ENCODE measurements around the gene TMED10.
"Not testable (repeated sequence)": the region's sequence is repeated elsewhere in the genome, so short reads cannot be mapped to it uniquely, and the experiment has no call there.

Gene TMED10

DNA sequence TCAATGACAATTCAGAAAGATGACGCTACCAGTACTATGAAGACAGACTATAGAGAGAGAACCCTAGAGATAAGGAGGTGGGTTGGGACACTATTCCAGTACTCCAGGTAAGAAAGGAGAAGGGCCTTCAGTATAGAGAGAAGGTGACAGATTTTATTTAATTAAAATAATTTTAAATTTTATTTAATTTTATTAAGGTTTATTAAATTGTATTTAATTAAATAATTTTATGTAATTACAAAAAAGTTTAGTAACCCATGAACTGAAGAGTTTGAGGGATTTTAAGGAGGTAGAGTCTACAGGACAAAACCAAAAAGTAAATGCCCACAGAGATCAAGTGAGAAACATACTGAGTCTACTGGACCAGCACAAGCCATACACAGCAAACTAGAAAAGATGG, 20.3 kb downstream of the TMED10 start:
- no peak for DNase-seq

DNA sequence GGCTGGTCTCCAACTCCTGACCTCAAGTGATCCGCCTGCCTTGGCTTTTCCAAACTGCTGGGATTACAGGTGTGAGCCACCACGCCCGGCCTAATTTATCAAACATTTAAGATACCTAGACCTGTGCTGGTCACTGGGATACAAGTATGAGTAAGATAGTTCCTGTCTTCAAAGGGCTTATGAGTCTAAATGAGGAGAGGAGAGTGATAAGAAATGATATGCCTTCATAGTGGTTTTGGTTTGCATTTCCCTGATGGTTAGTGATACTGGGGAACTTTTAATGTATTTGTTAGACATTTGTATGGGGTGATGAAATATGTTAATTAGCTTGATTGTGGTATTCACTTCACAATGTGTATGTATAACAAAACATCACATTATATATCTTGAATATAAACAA, 21.2 kb downstream of the TMED10 start:
- no peak for DNase-seq

DNA sequence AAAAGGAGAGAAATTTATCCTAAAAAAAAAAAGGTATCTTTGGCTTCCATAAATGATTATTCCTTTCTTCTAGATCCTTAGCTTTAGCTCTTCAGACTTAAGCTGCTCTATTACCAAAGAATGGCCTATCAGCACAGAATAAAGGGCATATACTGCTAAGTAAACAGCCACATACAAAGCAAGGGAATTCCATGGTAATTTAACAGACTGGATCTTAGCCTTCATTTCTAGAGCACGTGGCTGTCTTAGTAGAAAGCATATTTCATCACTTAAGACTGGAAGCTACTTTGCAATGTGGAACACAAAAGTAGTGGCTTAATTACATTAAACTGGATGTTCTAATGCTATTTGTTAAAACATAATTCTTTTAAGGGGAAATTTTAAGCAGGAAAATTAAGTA, 23.1 kb downstream of the TMED10 start:
- no peak for DNase-seq

DNA sequence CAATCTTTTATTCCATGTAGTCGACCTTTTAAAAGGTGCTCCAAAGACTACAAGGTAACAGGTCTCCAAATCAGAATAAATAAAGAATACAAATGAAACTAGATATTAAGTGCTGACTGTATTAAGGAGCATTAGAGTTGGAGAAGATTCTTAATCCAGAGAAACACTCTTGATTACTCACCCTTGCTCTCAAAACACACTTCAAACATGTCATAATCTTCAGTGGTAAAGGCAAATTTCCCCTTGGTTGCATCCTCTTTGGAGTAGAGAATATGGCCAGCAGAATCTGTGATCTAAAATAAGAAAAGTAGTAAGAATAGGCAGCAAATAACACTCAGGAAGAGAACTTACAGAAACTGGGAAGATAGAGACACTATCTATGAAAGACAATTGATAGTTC, 24.6 kb downstream of the TMED10 start:
- DNase-seq: no peak

DNA sequence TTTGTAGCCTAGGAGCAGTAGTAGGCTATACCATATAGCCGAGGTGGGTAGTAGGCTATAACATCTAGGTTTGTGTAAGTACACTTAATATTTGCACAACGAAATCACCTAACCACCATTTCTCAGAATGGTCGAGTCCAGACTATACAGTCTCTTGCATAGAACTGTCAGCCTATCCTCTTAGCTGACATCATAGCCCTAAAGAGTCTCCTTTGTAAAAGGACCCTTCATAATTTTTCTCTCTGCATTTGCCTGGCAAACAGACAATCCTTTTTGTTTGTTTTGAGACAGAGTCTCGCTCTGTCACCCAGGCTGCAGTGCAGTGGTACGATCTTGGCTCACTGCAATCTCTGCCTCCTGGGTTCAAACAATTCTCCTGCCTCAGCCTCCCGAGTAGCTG, 25.8 kb downstream of the TMED10 start:
- DNase-seq: not testable (repeated sequence)

DNA sequence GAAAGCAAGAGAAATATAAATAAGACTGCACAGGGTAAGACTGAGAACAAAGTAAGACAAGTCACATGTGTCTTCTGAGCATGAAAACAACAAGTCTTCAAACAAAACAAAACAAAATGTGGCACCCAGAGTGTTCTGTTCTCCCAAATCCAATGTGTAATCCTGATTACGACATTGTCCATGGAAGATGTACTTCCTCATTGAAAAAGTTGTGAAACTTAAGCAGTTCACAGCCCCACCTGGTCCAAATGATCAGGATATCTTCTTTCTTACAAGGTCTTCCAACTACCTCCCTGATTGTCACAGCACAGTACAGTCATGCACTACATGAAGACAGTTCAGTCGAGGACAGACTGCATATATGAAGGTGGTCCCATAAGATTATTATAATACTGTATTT, 26.3 kb downstream of the TMED10 start:
- no peak for DNase-seq

DNA sequence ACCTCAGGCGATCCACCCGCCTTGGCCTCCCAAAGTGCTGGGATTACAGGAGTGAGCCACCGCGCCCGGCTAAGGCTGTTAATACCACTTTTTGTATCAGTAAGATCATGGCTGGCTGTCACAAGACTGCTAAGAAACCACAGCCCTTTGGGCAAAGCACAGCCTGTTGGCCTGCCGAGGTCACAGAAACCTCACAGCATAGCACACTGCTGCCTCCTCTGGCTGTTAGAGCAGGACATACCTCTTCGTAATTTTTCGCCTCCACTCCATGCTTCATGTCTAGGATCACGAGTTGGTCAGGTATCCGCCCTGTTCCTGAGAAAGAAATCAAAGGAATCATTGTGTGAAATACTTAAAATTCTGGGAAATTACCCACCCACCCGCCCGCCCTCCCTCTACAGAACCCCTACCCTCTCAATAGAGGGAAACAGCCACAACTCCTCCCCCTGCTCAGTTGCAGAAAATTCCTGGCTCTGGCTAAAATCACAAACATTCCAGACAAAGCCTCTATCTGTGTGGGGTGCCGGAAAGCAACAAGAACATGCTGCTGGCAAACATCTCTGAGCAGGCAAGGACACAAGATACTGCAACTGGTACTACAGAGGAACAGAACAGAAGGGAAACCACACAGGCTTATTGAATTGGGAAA, 28.9 kb downstream of the TMED10 start:
- no peak for DNase-seq

DNA sequence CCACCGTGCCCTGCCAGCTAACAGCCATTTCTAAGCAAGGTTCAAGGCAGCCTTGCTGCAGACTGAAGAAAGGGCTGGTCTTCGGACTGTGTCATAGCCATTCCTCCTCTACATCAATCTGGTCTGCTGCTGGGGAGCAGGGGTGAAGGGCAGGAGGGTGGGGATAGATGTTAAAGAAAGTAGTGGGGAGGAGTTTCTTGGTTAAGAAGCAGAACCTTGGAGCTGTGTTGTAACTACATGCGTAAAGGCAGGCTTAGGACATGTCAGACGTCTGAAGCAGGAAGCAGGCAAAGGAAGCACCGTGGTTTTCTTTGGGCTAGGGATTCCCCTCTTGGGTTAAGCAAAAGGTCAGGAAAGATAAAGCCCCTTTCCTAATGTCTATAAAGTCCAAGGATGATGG, 31.5 kb downstream of the TMED10 start:
- no peak for DNase-seq

DNA sequence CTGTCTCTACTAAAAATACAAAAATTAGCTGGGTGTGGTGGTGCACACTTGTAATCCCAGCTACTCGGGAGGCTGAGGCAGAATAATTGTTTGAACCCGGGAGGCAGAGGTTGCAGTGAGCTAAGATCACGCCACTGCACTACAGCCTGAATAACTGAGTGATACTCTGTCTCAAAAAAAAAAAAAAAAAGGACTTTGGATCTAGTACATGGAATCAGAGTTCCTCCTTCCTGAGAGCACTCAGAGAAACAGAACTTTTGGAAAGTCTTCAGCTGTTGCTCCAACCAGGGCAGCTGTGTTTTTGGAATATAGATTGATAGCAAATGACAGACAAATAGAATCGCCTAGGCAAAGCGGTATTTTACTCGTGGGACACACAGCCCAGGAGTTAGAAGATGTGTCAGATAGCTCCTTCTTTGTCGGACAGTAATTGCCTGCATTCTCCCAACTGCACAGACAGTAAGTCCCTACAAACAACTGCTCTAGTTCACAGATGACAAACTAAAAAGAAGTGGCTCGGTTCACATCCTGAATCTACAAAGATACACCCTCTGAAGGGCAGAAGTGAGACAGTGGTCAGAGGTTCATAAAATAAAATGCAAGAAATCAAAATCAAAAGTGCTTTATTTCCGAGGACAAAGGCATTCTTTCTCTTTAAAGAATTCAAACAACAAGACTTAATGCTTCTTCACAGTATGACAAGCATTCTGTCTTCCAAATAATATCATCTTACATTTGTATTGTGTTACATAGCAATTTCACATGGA, 32.5 kb downstream of the TMED10 start:
- DNase-seq: no peak

DNA sequence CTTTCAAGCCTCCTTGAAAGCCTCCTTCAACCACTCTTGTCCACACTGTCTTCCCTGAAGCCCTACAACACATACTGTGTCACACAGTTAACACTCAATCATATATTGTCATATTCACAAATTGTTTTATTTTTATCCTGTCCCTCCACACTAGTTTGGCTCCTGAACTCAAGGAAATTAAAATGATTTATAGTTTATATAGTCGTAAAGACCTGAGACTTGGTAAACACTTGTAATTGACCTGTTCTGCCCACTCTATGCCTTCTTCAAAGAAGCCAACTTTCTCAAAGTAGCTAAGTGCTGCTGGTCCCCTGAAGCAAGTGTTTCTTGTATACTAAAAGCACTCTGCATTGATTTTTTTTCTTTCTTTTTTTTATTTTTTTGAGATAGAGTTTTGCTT, 33.9 kb downstream of the TMED10 start:
- DNase-seq: no peak

DNA sequence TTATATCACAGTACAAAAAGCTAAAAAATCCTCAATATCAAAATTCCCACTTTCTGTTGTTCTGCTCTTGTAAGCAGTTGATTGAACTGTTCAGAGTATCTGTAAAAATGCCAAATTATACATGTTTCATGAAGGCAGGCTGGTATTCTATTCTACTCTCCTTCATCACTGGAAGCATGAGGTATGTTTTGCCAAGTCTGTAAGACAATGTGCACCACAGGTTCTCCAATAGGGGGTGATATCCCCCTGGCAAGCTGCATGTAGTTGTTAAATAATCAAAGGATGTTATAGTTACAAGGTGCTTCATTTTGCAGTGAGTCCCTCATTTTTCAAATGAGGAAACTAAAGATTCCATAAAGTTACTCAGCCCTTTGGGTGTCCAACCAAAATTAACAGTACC, 34.4 kb downstream of the TMED10 start:
- no peak for DNase-seq

DNA sequence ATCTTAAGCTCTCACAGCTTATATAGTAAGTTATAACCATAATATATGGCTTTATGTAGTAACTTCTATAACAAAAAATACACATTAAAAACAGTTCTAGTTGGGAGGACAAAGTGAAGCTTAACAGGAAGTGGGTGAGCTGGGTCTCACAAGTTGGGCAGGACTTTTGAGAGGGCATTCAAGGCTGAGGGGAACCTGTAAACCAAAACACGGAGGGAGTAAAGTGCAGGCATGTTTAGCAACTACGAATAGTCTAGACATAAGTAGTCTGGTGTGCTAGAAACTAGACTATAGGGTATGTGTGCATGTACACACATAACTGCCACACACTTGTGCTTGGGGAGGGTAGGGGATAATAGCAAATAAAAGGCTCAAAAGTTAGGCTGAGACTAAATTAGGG, 35.4 kb downstream of the TMED10 start:
- DNase-seq: no peak

DNA sequence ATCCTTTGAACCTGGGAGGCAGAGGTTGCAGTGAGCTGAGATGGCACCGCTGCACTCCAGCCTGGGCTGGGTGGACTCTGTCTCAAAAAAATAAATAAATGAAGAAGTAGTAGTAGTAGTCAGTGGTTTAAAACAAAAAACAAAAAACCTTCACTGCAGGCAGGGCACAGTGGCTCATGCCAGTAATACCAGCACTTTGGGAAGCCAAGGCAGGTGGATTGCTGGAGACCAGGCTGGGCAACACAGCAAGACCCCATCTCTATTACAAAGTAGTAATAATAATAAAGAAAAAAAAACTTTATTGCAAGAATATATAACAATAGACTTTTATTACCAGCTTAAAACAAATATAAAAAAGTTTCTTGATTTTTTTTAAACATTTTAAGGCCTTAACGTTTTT, 35.8 kb downstream of the TMED10 start:
- DNase-seq: no peak

DNA sequence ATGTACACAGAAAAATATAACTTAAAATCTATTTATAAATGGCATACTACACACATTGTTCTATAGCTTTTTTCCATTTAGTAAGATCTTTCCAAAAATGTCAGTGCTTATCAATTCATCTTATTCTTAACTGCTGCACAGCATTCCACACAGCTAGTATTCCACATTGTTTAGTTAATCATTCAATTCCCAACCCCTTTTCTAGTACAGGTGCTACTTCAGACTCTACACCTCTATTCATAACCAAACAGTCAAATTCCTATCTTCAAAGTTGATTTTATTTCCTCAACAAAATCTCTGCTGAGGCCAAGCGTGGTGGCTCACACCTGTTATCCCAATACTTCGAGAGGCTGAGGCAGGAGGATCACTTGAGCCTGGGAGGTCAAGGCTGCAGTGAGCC, 37.2 kb downstream of the TMED10 start:
- no peak for DNase-seq

DNA sequence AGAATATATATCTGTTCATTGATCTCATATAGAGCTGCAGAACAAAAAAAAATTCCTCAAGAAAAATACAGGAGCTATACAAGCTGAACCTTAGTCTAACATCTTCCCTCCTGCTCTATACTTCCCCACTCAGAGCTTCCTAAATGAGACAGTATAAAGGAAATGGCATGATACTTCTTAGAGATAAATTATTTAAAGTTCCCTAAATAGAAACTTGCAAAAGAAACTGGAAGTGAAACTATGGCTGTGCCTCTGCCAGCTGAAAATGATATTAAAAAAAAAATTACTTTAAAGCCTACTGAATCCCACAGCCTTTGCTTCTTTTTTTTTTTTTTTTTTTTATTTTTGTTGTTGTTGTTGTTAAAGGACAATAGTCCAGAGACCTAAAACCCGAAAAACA, 37.9 kb downstream of the TMED10 start:
- DNase-seq: no peak

DNA sequence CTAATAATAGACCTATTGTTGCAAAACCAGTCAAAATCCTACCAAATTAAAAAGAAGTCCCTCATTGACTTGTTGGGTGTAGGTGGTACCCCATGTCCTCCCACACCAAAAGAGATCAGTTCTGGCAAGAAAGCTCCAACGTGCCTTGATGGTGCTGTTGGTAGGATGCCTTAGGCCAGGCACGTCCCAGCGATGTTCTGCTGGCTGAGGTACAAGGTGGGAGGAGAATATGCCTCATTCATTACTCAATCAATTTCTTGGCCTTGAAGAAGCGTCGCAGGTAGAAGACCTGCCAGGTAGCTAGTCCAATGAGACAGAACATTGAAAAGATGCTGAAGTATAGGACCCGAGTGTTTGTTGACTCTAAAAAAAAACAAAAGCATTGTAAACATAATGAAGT, 41.8 kb downstream of the TMED10 start:
- no peak for DNase-seq

DNA sequence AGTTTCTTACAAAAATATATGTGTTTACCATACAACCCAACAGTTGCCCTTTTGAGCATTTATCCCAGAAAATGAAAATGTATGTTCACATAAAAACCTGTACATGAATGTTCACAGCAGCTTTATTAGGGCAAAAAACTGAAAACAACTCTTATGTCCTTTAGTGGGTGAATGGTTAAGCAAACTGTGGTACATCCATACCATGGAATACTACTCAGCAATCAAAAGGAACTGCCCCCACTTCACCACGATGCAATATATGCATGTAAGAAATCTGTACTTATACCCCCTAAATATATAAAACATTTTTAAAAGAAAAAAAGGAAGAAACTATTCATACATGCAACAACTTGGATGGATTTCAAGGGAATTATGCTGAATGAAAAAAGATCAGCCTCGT, 42.8 kb downstream of the TMED10 start:
- no peak for DNase-seq

DNA sequence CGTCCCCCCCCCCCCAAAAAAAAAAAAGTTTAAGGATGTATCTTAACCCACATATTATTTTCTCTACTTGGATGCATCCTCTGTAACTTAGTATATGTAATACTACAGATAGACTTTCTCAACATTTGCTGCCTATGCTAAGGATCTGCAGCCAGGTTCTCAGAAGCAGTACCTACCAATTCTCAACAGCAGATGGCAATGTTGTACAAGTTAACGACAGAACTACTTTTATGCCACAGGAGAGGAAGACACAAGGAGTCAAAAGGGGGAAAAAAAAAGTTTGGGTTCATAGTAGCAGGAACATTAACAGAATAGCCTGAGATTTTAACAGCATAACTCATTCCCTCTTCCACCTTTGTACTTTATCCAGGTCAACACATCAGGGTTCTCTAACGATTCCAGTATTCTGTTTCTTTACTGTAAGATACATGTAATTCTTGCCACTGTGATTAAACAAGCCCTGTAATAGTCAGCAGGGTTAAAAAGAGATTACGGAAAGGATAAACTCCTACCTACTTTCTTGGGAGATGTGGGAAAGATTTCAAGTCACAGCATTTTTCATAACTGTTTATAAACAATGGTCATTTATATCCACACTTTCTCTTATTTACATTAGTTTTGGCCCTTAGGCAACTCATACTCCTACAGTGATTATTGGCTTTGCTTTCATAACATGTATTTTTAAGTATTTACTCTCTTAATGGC, 43.9 kb downstream of the TMED10 start:
- DNase-seq: peak; percentile 17 to 51

DNA sequence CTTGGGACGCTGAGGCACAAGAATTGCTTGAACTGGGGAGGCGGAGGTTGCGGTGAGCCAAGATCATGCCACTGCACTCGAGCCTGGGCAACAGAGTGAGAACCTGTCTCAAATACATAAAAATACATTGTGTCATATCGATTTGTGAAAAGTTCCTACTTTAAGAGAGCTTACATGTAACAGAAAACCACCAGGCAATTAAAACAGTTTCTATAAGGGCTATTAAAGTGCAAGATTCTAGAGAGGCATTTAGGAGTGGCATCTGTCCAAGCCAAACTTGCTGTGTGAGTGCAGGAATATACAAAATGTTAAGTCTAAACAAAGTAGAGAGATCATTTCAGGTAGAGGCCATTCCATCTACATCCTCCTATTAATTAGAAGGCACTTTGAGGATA, 47.8 kb downstream of the TMED10 start:
- DNase-seq: no peak

DNA sequence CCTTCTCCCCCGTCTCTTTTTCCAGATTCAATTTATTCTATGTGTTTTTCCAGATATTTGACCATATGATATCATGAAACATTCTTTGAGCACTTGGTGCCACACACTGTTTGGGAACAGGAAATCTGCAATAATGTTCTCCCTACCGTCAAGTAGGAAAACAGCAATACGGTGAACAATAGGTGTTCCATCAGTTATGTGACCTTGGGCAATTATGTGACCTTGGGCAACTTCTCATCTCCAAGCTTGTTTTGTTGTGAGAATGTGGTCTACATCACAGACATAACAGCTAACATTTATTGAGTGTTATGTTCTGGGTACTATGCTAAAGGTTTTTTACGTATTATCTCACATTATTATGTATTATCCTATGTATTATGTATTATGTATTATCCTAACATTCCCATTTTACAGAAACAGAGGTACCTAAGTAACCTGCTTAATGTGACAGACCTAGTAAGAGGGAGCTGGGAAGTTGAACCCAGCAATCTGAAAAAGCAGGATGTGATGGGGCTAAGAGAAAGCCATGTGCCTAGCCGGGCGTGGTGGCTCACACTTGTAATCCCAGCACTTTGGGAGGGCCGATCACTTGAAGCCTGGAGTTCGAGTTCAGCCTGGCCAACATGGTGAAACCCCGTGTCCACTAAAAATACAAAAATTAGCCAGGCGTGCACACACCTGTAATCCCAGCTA, 48.4 kb downstream of the TMED10 start:
- no peak for DNase-seq

DNA sequence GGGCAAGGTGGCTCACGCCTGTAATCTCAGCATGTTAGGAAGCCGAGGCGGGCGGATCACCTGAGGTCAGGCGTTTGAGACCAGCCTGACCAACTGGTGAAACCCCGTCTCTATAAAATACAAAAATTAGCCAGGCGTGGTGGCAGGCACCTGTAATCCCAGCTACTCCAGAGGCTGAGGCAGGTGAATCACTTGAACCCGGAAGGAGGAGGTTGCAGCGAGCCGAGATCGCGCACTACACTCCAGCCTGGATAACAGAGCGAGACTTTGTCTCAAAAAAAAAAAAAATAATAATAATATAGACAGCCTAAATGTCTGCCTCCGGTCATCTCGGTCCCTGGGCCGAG, 49.0 kb downstream of the TMED10 start:
- peak; percentile 23 to 25 for DNase-seq

DNA sequence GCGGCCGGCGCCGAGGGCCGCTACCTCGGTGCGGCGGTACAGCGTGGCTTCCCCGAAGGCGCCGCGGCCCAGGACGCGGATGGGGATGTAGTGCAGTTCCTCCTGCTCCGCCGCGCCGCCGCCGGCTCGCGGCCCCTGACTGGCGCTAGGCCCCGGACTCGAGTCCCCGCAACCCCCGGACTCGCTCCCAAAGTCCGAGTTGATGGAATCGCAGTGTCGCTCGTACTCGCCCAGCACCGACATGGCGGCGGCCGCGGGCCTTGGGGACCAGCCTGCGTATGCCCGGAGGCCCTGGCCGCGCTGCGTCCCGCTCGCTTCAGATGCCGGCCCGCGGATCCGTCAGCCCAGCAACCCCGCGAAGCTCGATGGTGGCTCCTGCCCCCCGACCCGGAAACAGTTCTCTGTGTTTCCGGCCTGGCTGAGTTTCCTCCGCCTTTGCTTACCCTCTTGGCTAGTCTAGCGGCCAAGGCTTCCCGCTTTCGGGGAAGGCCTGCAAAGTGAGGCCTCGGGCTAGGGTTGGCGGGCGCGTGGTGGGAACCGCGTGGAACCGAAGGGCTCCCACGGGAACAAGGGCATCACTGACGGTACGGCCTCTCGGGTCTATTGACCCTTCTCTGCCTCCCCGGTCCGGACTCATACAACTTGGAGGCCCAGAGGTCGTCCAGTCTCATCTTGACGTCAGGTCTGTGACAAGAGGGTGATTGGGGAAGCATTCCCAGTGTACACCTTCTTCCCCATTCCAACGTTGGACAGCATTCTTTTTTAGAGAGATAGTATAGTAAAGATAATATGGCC, 49.5 kb downstream of the TMED10 start, which contains the start of gene NEK9:
NEK9 (minus strand) TSS at position 370 of the 795 bp plus-strand sequence; CDS start at position 243, 127 bp downstream.
- peak; percentile 90 to 93 for DNase-seq

DNA sequence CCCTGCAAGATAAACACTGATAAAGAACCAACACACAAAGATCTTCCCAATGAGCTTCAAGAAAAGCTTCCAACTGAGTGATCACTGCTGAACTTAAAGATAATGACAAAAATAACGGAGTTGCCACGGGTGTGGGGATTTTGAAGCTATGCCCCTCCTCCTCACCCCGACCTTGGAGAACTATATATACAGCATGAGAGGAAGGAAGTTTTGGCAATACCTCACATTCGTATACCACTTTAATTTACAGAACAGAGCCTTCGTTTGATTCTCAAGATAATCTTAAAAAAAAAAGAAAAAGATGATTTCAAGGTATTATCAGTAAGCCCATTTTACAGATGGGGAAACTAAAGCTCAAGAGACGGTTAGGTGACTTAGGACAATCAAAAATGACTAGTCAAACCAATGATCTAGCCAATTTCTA, 50.3 kb downstream of the TMED10 start:
- no peak for DNase-seq

All from stimulated activated CD4-positive, alpha-beta T cell treated with anti-CD3 and anti-CD28 coated beads, Interleukin-2, amount 100 ng/mL, for 24 hours (primary cell).